ENCODE measurements around the gene SYT14.

DNA sequence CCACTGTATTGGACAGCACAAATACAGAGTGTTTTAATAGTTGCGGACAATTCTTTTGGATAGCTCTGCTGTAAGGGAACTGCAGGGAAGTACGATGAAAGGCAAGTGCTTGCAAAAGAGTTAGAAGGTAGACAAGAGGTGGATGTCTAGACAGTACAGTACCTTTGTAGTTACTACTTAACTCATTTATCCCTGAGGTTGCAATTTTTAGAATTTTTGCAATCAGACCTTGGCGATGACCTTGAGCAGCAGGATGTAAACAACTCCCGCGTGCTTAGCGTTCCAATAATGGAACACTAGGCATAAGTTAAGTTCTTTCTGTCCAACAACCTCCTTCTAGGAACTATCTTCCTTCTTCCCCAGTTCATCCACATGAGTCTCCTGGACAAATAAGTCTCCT, 1.9 kb upstream of the SYT14 start:
- TF ChIP-seq, protein P1, sequence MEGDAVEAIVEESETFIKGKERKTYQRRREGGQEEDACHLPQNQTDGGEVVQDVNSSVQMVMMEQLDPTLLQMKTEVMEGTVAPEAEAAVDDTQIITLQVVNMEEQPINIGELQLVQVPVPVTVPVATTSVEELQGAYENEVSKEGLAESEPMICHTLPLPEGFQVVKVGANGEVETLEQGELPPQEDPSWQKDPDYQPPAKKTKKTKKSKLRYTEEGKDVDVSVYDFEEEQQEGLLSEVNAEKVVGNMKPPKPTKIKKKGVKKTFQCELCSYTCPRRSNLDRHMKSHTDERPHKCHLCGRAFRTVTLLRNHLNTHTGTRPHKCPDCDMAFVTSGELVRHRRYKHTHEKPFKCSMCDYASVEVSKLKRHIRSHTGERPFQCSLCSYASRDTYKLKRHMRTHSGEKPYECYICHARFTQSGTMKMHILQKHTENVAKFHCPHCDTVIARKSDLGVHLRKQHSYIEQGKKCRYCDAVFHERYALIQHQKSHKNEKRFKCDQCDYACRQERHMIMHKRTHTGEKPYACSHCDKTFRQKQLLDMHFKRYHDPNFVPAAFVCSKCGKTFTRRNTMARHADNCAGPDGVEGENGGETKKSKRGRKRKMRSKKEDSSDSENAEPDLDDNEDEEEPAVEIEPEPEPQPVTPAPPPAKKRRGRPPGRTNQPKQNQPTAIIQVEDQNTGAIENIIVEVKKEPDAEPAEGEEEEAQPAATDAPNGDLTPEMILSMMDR (IDR thresholded peaks at IDR 0.05), result no peak
- no peak for TF ChIP-seq POLR2A (IDR thresholded peaks at IDR 0.05)

Measured in vagina (tissue), 2 donors.